ENCODE results near the gene PTPRG.

DNA sequence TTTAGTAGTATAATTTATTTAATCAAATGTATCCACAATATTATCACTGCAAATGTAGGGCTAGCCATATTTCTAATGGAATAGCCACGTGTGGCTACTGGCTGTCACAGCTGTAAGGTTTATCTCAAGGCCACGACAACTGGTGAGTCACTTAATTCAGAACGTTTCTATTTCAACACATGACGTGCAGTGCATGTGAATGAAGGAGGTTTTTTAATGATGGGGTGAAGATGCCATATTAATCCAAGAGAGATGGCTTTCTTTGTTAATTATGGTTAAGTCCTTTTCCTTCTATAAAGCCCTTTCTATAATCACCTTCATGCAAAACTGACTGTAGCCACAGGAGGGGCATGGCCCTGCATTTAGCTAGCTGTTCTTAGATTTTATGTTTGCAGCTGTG, 600.0 kb downstream of the PTPRG start:
- TF ChIP-seq POLR2A (IDR thresholded peaks at IDR 0.05) (no peak), CTCF (IDR thresholded peaks at IDR 0.05) (no peak)

All from body of pancreas (tissue), 4 donors.